ENCODE results near the gene RALGDS.
"Not testable (repeated sequence)": the region's sequence is repeated elsewhere in the genome, so short reads cannot be mapped to it uniquely, and the experiment has no call there.

The RALGDS gene

DNA sequence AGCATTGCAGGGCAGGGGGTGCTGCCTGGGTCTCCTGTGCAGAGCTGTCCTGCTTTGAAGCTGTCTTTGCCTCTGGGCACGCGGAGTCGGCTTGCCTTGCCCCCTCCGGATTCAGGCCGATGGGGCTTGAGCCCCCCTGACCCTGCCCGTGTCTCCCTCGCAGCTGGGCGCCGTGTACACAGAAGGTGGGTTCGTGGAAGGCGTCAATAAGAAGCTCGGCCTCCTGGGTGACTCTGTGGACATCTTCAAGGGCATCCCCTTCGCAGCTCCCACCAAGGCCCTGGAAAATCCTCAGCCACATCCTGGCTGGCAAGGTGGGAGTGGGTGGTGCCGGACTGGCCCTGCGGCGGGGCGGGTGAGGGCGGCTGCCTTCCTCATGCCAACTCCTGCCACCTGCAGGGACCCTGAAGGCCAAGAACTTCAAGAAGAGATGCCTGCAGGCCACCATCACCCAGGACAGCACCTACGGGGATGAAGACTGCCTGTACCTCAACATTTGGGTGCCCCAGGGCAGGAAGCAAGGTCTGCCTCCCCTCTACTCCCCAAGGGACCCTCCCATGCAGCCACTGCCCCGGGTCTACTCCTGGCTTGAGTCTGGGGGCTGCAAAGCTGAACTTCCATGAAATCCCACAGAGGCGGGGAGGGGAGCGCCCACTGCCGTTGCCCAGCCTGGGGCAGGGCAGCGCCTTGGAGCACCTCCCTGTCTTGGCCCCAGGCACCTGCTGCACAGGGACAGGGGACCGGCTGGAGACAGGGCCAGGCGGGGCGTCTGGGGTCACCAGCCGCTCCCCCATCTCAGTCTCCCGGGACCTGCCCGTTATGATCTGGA lies 56.6 kb downstream of the RALGDS start:
- TF ChIP-seq, protein P1, sequence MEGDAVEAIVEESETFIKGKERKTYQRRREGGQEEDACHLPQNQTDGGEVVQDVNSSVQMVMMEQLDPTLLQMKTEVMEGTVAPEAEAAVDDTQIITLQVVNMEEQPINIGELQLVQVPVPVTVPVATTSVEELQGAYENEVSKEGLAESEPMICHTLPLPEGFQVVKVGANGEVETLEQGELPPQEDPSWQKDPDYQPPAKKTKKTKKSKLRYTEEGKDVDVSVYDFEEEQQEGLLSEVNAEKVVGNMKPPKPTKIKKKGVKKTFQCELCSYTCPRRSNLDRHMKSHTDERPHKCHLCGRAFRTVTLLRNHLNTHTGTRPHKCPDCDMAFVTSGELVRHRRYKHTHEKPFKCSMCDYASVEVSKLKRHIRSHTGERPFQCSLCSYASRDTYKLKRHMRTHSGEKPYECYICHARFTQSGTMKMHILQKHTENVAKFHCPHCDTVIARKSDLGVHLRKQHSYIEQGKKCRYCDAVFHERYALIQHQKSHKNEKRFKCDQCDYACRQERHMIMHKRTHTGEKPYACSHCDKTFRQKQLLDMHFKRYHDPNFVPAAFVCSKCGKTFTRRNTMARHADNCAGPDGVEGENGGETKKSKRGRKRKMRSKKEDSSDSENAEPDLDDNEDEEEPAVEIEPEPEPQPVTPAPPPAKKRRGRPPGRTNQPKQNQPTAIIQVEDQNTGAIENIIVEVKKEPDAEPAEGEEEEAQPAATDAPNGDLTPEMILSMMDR (IDR thresholded peaks at IDR 0.05), result no peak
- no peak for TF ChIP-seq ZFX (IDR thresholded peaks at IDR 0.05; ENCODE audit: borderline replicate concordance)
- H3K27ac ChIP-seq, result no peak overlapping the region

GRCh38 chr9:133063500-133064231 lies 57.4 kb downstream of the RALGDS start:
- no peak for TF ChIP-seq ZFX (IDR thresholded peaks at IDR 0.05; ENCODE audit: borderline replicate concordance)
- TF ChIP-seq, protein P1 (IDR thresholded peaks at IDR 0.05), result no peak
- H3K27ac ChIP-seq, result no peak overlapping the region

GRCh38 chr9:133063159-133063499 lies 57.9 kb downstream of the RALGDS start:
- TF ChIP-seq, protein P1 (IDR thresholded peaks at IDR 0.05), result no peak
- no peak for TF ChIP-seq ZFX (IDR thresholded peaks at IDR 0.05; ENCODE audit: borderline replicate concordance)
- H3K27ac ChIP-seq, result no peak overlapping the region

DNA sequence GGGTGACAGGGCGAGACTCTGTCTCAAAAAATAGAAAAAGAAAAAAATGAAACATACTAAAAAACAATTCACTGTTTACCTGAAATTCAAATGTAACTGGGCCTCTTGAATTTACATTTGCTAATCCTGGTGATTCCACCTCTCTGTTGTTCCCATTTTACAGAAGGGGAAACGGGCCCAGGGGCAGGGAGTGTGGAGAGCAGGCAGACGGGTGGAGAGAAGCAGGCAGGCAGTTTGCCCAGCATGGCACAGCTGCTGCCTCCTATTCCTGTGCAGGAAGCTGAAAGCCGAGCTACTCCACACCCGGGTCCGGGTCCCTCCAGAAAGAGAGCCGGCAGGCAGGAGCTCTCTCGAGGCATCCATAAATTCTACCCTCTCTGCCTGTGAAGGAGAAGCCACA lies 58.5 kb downstream of the RALGDS start:
- not testable (repeated sequence) for H3K27ac ChIP-seq

GRCh38 chr9:133061764-133062145 lies 59.3 kb downstream of the RALGDS start, which contains the start of gene CEL:
Gene CEL, plus strand, starts transcription at chr9:133061981. Its CDS starts 22 bp downstream, at chr9:133062003.
- H3K27ac ChIP-seq, result not testable (repeated sequence)

DNA sequence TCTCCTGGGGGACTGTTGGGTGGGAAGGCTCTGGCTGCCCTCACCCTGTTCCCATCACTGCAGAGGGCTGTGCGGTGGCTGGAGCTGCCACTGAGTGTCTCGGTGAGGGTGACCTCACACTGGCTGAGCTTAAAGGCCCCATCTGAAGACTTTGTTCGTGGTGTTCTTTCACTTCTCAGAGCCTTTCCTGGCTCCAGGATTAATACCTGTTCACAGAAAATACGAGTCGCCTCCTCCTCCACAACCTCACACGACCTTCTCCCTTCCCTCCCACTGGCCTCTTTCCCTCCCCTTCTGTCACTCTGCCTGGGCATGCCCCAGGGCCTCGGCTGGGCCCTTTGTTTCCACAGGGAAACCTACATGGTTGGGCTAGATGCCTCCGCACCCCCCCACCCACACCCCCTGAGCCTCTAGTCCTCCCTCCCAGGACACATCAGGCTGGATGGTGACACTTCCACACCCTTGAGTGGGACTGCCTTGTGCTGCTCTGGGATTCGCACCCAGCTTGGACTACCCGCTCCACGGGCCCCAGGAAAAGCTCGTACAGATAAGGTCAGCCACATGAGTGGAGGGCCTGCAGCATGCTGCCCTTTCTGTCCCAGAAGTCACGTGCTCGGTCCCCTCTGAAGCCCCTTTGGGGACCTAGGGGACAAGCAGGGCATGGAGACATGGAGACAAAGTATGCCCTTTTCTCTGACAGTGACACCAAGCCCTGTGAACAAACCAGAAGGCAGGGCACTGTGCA lies 59.8 kb downstream of the RALGDS start:
- H3K27ac ChIP-seq, result not testable (repeated sequence)

GRCh38 chr9:133060417-133060841 lies 60.6 kb downstream of the RALGDS start:
- TF ChIP-seq ZFX (IDR thresholded peaks at IDR 0.05; ENCODE audit: borderline replicate concordance), result no peak
- TF ChIP-seq, protein P1 (IDR thresholded peaks at IDR 0.05), result no peak
- no peak overlapping the region for H3K27ac ChIP-seq

DNA sequence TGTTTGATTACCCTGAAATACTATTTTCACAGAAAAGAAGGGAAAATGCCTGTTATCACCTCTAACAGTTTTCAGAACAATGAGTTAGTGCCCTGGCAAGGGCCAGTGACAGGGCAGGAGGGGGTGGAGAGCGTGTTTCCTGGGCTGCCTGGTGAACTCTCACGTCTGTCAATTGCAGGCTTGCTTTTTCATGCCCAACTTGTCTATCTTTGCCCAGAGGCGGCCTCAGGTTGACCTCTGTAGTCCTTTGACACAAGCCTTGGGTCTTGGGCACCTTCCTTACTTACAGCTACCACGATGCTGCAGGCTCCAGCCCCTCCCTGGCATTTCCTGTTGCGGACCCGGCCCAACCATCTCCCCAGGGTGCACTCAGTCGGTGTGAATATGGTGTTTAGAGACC lies 61.4 kb downstream of the RALGDS start:
- no peak overlapping the region for H3K27ac ChIP-seq

More for the DNA sequence above, 61.4 kb downstream of the RALGDS start:
- no peak for TF ChIP-seq ZFX (IDR thresholded peaks at IDR 0.05; ENCODE audit: borderline replicate concordance)
- TF ChIP-seq, protein P1 (IDR thresholded peaks at IDR 0.05), result no peak
